SHP77 treated with DMSO at 0.1 percent for 48 hours (cell line): ENCODE data around the gene TUBGCP5.
"Not testable (repeated sequence)": the region's sequence is repeated elsewhere in the genome, so short reads cannot be mapped to it uniquely, and the experiment has no call there.

Experiments
- DNase-seq: peaks from one replicate; lab custom pipeline; 2025; lab: John Stamatoyannopoulos, UW

TUBGCP5 gene

DNA sequence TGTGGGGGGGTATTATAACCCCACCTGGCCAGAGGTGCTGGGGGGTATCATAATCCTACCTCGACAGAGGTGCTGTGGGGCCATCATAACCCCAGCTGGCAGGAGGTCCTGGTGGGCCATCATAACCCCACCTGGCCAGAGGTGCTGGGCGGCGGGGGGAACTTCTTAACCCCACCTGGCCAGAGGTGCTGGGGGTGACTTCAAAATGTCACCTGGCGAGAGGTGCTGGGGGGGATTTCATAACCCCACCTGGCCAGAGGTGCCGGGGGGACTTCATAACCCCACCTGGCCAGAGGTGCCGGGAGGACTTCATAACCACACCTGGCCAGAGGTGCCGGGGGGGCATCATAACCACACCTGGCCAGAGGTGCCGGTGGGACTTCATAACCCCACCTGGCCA, 2.4 kb upstream of the TUBGCP5 start:
- not testable (repeated sequence) for DNase-seq

DNA sequence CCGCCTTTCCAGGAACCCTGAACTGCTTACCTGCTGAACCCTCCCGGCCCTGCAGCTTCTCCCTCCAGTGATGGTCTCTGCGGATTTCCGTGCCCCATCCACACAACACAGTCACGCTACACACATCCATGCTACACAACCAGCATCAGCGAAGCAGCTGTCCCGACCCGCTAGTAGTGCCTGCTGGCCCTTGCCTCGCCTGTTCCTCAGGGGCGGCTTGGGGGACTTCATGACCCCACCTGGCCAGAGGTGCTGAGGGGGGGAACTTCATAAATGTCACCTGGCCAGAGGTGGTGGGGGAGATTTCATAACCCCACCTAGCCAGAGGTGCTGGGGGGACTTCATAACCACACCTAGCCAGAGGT, 530 bp upstream of the TUBGCP5 start:
- no peak for DNase-seq

DNA sequence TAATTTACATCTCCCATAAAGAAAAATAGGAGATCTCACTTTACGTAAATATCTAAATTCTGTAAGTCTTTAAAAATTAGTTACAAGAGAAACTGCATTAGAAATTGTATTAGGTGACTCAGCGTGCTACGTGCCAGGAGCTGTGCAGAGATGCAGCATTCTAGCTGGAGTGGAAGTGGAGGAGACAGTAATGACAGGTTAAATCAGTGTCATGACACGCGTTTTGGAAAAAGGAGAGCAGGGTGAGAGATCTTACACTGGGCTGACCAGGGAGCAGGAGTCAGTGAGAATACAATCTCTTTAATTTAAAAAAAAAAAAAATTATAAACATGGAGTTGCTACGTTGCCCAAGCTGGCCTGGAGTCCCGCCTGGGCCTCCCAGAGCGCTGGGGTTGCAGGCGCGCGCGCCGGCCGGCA, 635 bp downstream of the TUBGCP5 start:
- no peak for DNase-seq

DNA sequence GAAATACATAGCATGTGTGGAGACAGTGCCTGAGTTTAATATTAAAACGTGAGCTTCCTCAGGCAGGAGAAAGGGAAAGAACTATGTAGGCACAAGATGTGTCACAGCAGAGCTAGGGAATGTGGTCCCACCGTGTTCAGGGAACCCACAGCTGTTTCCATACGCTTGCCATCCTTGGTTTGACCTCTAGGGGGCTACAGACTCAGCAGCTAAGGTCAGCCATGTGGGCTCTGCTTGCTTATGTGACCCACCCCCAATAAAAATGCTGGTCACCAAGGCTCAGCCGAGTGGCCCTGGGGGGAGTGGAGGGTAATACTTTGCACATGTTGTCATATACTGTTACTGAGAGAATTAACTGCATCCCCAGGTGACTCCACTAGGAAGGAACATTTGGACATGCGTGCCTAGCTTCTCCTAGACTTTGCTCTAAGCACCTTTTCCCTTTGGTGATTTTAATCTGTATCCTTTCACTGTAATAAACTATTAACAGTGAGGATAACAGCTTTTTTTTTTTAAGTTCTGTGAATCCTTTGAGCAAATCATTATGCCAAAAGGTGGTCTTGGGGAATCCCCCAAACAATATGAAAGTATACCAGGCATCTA, 3.3 kb downstream of the TUBGCP5 start:
- DNase-seq = no peak

DNA sequence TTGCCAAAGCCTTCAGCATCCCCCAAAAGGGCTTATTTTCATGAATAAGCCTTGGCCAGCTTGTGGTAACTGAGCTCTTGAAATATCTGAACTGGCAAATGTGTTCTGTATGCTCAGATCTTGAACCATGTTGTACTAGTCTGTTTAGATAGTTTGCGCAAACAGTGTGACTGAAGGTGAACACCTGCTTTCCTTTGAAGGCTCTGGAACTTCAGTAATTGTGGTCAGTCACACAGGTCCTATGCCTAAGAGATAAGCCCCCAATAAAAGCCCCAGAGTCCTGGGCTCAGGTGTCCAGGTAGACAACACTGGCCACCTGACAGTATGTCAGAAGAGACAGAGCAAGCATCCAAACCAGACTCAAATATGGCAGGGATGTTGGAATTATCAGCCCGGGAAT, 5.4 kb downstream of the TUBGCP5 start:
- DNase-seq = no peak

DNA sequence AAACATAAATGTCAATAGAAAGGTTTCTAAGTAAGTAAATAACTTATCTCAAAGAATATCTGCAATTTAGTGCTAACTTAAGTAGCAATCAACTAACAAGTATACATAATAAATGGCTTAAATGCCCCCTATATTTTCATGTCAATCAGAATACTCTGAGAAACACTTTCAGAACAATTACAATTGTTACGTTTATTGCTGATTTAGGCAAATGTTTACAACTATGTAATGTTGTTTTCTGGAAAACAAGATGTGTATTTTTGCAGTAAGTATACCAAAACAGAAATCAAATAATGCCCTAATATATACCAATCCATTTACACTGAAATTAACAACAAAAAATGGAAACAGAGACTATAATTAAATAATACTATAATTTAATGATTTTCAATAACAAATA, 13.2 kb downstream of the TUBGCP5 start:
- no peak for DNase-seq

DNA sequence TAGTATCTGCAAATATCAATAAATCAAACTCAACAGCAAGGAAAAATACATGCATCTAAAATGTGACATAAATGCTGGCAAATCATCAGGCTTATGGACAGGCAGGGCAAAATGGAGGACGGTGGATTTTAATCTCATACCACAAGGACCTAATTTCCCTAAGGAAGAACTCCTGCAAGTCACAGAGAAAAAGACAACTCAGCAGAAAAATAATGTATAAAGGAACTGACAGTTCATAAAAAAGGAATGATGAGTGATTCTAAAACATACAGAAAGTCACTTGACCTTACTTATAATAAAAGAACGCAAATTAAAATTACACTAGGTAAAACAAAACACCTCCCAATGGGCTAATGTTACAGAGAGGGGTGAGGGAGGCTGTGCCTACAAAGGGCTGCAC, 17.2 kb downstream of the TUBGCP5 start:
- no peak for DNase-seq

DNA sequence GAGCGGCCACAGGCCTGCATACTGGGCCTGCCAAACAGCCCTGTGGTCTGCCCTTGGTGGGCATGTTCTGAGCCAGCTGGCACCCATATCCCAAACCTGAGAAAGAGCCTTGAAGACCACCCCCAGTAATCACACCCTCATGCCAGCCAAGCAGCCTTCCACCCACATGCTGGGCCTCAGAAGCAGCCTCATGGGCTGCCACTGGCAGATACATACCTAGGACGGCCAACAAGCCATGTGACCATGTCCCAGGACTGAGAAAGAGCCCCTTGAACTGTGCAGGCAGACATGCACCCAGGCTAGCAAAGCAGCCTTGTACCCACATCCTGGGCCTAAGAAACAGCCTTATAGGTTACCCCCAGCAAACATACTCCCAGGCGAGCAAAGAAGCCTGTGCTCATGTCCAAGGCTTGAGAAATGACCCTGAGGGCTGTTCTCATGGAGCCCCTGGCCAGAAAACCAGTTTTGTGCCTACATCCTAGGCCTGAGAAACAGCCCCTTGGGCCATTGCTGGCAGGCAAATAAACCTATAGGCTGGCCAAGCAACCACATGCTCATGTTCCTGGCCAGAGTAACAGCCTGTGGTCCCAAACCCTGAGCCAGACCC, 24.9 kb downstream of the TUBGCP5 start:
- DNase-seq = no peak

DNA sequence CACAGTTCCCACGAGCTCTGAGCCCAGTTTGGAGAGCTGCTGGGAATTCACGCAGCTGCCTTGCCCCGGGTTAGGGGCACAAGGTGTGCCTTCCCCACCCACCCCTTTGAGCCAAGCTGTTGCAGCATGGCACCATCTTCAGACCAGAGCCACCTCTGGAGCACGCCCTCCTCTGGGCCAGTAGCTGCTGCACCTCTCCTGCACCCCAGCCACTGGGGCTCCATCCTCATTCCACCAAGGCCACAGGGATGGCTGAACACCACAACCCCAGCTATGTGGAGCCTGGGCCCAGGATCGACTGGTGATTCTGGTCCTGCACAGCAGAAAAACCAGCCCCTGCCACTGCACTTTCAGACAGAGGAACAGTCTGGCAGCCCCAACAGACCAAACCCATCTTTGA, 25.7 kb downstream of the TUBGCP5 start:
- no peak for DNase-seq

DNA sequence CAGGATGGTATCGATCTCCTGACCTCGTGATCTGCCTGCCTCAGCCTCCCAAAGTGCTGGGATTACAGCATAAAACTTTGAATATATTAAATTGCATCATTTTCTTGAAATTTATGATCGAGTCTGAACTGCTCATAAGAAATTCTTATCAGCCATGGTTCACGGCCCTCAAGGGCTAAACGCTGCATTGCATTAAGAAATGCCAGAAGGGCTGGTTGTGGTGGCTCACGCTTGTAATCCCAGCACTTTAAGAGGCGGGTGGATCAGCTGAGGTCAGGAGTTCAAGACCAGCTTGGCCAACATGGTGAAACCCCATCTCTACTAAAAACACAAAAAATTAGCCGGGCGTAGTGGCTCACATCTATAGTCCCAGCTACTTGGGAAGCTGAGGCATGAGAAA, 26.8 kb downstream of the TUBGCP5 start:
- not testable (repeated sequence) for DNase-seq

DNA sequence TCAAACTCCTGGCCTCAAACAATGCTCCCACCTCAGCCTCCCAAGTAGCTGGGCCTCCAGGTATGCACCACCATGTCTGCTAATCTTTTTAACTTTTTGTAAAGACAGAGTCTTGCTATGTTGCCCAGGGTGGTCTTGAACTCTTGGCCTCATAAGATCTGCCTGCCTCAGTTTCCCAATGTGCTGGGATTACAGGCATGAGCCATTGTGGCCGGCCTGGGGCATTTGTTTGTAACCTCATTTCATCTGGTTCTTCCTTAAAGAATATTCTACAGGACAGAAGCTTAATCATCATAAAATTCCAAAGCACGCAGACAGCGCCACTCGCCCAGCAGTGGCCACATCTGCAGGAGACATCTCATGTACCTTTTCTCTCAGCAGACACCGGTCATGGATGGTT, 35.6 kb downstream of the TUBGCP5 start:
- DNase-seq = no peak

DNA sequence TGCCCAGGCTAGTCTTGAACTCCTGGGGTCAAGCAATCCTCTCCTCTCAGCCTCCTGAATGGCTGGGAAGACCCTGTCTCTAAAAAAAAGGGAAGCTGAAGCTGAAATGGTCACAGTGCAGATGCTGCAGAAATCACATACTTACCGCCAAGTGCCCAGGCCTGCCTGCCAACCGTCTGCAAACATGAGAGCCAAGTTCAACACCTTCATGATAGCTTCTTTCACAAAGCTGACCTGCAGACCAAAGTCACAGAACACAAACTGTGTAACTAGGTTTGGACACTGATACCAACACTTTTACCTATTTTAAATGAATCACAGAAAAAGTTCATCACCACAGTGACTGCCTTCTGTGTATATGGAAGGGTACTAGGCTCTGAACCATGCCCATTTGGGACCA, 36.4 kb downstream of the TUBGCP5 start:
- no peak for DNase-seq

DNA sequence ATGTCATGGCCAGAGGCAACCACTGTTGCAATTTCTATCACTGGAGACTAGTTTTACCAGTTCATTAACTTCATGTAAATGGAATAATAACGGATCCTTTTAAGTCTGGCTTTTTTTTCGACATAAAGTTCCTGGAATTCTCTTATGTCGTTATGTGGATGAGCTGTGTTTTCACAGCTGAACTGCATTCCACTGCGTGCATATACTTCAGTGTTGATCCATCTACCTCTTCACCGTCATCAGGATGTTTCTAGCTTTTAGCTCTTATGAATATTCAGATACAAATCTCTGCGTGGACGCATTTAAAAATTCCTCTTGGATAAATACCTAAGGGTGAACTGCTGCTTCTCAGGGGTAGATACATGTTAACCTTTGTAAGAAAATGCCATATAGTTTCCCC, 43.6 kb downstream of the TUBGCP5 start:
- DNase-seq = no peak

DNA sequence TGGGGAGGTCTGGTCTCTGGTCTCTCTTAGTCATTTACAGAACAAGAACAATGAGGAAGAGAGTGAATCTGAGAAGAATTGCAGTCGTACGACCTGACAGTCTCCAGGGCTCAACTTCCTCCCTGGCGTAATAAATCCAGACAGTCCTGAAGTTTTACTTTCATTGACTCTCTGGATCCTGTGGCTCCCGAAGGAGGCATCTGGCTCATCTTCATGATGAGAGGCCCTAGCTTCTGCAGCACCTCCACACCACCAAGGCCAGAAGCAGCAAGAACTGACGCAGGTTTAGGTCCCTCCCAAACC, 47.4 kb downstream of the TUBGCP5 start:
- DNase-seq = no peak

DNA sequence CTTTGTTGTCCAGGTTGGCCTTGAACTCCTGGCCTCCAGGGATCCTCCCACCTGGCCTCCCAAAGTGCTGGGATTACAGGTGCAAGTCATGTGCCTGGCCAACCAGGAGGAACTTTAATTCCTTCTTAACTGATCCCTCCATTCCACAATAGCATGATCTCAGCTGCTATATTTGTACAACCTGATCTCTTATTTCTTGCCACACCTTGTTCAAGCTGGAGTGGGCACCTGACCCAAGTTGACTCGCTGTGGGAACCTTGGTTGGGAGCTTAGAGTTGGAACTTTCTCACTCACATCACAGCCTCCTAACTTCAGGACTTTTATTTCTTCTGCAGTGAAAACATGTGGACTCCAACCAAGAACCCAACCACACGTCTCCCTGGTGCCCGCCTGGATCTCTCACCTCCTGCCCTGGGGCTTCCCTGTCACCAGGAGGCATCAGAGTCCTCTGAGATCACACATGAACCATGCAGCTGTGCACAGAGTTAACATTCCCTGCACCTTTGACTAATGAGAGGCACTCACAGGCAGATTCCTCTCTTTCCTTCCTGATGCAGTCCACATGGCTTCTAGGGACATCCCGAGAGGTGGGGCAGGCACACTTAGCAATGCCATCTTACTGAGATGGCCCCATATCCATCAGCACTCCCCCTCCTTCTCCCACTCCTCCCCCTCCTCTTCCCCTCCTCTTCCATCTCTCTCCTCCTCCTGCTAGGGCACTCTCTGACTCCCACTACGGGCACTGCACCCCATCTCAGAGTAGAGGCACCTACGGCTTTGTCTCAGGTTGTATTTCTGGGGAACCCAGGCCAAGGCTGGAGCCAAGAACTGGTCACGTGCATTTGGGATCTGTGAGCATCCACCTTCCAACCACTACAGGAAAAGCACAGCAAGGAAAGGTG, 49.5 kb downstream of the TUBGCP5 start:
- DNase-seq = no peak

DNA sequence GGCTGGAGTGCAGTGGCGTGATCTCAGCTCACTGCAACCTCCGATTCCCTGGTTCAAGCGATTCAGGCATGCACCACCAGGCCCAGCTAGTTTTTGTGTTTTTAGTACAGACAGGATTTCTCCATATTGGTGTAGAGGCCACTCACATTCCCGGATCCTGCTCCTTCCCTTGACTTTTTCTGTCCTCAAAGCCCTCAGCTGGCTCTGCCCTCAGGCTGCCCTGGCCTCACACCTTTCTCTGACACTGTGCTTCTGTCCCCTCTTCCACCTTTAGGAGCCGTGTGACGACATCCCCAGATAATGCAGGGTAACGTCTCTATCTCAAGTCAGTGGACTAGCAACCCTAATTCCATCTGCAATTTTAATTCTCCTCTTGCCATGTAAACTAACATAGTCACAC, 50.6 kb downstream of the TUBGCP5 start:
- DNase-seq = no peak

DNA sequence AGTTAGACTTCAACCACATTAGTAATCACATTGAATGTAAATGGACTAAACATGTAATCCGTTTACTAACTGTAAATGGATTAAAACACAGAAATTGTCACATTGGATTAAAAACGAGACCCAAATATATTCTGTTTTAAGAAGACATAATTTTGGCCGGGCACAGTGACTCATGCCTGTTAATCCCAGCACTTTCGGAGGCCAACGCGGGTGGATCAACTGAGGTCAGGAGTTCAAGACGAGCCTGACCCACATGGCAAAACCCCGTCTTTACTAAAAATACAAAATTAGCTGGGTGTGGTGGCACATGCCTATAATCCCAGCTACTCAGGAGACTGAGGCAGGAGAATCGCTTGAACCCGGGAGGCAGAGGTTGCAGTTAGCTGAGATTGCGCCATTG, 57.4 kb downstream of the TUBGCP5 start:
- not testable (repeated sequence) for DNase-seq

DNA sequence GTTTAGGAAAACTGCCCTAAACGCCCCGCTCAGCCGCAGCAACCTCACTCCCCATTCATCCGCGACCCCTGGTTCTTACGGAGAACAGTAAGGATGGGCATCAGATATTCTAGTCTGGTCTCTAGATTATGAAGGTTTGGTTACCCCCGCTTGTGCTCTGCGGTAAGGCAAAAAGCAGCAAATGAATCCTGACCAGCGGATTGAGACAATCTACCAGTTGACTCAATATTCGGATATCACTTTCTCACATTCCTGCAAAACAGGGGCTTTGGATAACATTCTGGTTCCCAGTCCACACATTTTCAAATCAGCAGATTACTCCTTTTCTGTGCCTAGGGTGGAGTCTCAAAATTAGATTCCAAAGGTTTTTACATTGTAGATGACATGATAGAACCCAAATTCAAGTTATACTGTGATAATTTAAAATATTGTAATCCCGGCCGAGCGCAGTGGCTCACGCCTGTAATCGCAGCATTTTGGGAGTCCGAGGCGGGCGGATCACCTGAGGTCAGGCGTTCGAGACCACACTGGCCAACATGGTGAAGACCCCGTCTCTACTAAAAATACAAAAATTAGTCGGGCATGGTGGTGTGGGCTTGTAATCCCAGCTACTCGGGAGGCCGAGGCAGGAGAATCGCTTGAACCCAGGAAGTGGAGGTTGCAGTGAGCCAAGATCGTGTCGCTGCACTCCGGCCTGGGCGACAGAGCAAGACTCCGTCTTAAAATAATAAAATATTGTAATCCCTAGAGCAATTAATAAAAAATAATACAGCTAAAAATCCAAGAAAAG, 58.1 kb downstream of the TUBGCP5 start:
- DNase-seq = no peak

DNA sequence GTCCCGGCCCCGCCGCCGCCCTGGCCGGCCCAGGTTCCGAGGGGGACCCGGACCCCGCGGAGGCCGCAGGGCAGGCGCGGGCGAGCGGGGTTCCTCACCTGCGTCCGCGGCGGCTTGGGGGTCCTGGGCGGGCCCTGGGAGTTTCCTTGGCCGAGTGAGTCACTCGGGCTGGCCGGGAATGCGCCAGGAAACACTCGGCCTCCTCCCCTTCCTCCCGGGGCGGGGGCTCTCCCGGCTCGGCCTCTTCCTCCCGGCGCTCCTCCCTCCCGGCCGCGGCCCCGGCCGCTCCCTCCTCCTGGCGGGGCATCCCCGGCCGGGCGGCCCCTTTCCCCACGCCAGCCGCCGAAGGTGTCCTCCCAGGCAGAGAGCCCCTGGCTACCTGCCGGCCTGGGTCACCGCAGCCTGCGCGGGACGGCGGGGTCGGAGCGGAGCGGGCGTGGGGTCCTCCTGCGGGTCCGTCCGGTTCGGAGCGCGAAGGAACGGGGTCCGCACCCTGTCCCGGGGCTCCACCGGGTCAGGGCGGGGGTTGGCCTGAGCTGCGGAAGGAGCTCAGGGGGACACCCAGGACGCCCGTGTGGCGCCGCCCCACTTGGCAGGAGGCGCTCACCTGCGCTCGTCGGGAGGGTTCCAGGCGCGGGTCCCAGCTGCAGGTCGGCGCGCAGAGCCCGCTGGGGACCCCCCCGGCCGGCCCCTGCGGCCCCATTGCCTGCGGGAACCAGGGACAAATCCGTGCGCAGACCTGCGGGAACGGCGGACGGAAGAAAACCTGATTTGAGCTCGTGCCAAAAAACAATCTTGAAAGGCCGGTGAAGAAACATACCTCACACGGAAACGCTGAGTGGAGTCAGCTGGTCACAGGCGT, 58.9 kb downstream of the TUBGCP5 start, which contains the start of gene CYFIP1:
TSS of gene CYFIP1 (minus strand) at position 180 of the 862 bp plus-strand sequence. CDS start 33,083 bp downstream, outside the sequence.
- peak; percentile 27 for DNase-seq

DNA sequence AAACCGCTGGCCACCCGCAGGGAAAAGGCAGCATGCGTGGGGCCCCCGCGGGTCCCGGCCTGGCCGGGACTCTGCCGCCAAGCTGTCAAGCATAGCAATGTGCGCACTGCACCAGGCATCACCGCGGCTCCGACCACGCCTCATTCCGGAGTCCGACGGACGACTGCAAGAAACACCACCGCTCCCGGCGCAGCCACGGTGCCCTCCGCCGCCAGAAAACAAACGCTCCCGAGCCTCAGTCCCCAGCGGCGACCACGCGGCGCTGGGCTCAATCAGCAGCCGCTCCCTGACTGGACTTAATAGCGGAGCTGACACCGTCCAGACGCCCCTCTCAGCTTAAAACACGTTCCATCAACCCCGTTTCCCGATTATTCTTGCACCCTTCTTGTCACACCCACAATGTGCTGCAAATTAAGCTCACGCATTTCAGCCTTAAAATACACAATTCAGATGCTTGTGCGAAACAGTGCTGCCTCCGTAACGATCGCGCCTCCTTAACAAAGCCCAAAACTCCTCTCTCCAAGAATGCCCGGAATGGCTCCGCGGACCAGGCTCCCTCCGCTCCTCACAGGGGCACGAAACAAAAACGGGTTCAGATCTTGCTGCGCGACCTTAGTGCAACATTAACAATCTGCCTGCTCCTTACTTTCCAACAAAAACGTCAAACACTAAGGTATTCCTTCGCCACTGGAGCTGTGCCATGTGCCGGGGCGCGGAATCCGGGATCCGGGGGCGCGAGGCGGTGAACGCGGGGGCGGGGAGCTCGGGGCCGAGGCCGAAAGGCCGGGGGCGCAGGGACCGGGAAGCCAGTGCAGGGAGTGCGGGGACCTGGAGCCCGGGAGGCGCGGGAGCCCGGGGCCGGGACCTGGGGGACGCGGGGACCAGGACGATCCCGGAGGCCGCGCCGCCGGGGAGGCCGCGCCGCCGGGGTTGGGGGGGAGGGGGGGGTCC, 59.9 kb downstream of the TUBGCP5 start:
- no peak for DNase-seq
